K562 (cell line): ENCODE measurements around the gene TMEM53. TPM values are rescaled to one million over a fixed set of nuclear protein-coding genes. Genes with fewer than 3 reads are reported as not detected.

ENCODE experiments used
- ARHGAP35 ChIP-seq: fragments of 450-650 bp; IDR thresholded peaks from 2 replicates; pipeline ENCODE4 v1.6.1; 2018; ENCODE audit not compliant: partially characterized antibody
- ARID2 ChIP-seq: fragments of 450-650 bp; IDR thresholded peaks from 2 replicates; pipeline ENCODE4 v1.6.1; 2017; ENCODE audit warnings: antibody characterized with exemption, mild to moderate bottlenecking
- ATF4 ChIP-seq: fragments of 450-650 bp; formaldehyde crosslinking; IDR thresholded peaks from 2 replicates; pipeline ENCODE4 v1.4.0; 2022; ENCODE audit warnings: mild to moderate bottlenecking, moderate library complexity
- CBX3 ChIP-seq, 2 experiments: IDR thresholded peaks; 1 replicate in 1 of 2; 2 replicates in 1 of 2; pipeline ENCODE4 v1.6.1; 2012; ENCODE audit warnings: inconsistent platforms in 2 of 2, low read length in 2 of 2, borderline replicate concordance in 1 of 2, control low read depth in 1 of 2
- CCAR2 ChIP-seq: fragments of 200-400 bp; formaldehyde crosslinking; IDR thresholded peaks from 2 replicates; pipeline ENCODE4 v1.6.1; 2017; ENCODE audit warnings: mild to moderate bottlenecking, low read depth, low read length
- ESRRA ChIP-seq: fragments of 450-650 bp; IDR thresholded peaks from 2 replicates; pipeline ENCODE4 v1.6.1; 2014; ENCODE audit warnings: low read depth, mild to moderate bottlenecking, moderate library complexity, borderline replicate concordance
- L3MBTL2 ChIP-seq: fragments of 450-650 bp; IDR thresholded peaks from 2 replicates; pipeline ENCODE4 v1.6.1; 2016; ENCODE audit warnings: mild to moderate bottlenecking, moderate library complexity
- LEF1 ChIP-seq: fragments of 450-650 bp; IDR thresholded peaks from 2 replicates; pipeline ENCODE4 v1.6.1; 2016; ENCODE audit warnings: mild to moderate bottlenecking
- PKNOX1 ChIP-seq: fragments of 450-650 bp; IDR thresholded peaks from 2 replicates; pipeline ENCODE4 v1.6.1; 2016
- POLR2G ChIP-seq: fragments of 200-400 bp; formaldehyde crosslinking; IDR thresholded peaks from 2 replicates; pipeline ENCODE4 v1.6.1; 2017; ENCODE audit warnings: low read depth, mild to moderate bottlenecking, antibody characterized with exemption, low read length, moderate library complexity
- PREB ChIP-seq: sonication (generic); formaldehyde crosslinking; IDR thresholded peaks from 2 replicates; pipeline ENCODE4 v1.8.1; 2023; ENCODE audit warnings: mild to moderate bottlenecking, missing genetic modification reagents
- RAD21 ChIP-seq, 2 experiments: fragments of 250-450 bp in 1 of 2; fragments of 450-650 bp in 1 of 2; sonication (Bioruptor Pico) in 1 of 2; formaldehyde crosslinking in 1 of 2; IDR thresholded peaks in 1 of 2; conservative IDR thresholded peaks in 1 of 2; 2 replicates each; pipeline versions ENCODE4 v1.4.0 to v1.8.0; 2020 to 2022; ENCODE audit warnings: mild to moderate bottlenecking in 2 of 2, moderate library complexity in 1 of 2
- RFX7 ChIP-seq: fragments of 250-450 bp; sonication (Bioruptor Pico); IDR thresholded peaks from 2 replicates; pipeline ENCODE4 v1.5.1; 2021; ENCODE audit warnings: mild to moderate bottlenecking
- SMARCE1 ChIP-seq: fragments of 450-650 bp; IDR thresholded peaks from 2 replicates; pipeline ENCODE4 v1.7.1; 2016; ENCODE audit warnings: mild to moderate bottlenecking
- SMC3 ChIP-seq: conservative IDR thresholded peaks from 2 replicates; pipeline ENCODE4 v1.6.1; 2011; ENCODE audit warnings: low read depth, low read length, improper control_type of control experiment; ENCODE audit not compliant: insufficient read depth
- SP1 ChIP-seq: sonication (generic); formaldehyde crosslinking; IDR thresholded peaks from 2 replicates; pipeline ENCODE4 v1.8.1; 2022; ENCODE audit warnings: mild to moderate bottlenecking, missing genetic modification reagents
- SPI1 ChIP-seq: IDR thresholded peaks from 2 replicates; pipeline ENCODE4 v1.6.1; 2011; ENCODE audit warnings: low read depth, low read length, control low read depth, borderline replicate concordance
- TEAD1 ChIP-seq, 2 experiments: fragments of 450-650 bp in 1 of 2; sonication (generic) in 1 of 2; formaldehyde crosslinking; IDR thresholded peaks; 2 replicates each; pipeline versions ENCODE4 v1.4.0 to v1.8.0; 2020 to 2022; ENCODE audit warnings: mild to moderate bottlenecking in 2 of 2, missing genetic modification reagents in 1 of 2
- UBTF ChIP-seq, 2 experiments: IDR thresholded peaks; 2 replicates each; pipeline ENCODE4 v1.6.1; 2012; ENCODE audit warnings: improper control_type of control experiment in 2 of 2, low read depth in 2 of 2, low read length in 2 of 2, borderline replicate concordance in 1 of 2
- USF1 ChIP-seq: sonication (generic); formaldehyde crosslinking; IDR thresholded peaks from 2 replicates; pipeline ENCODE4 v1.9.0; 2022; ENCODE audit warnings: mild to moderate bottlenecking, missing genetic modification reagents
- polyA plus RNA-seq, 8 experiments: library from polyadenylated mRNA; depleted of rRNA in 4 of 8; stranded (reverse) in 5 of 8; unstranded in 3 of 8; fragments of >200 nt; fragmentation: Nextera tagmentation in 2 of 8; fragmentation: Illumina TruSeq in 1 of 8; extraction: Ambion mirVana in 2 of 8; extraction: Trizol in 1 of 8; gene quantifications; 2 replicates each; pipeline versions ENCODE4 v1.2.1 to v1.2.3, GENCODE V29; 2011 to 2014; ENCODE audit warnings: inconsistent platforms in 1 of 8, missing spikeins in 1 of 8
- total RNA-seq, 7 experiments: library from RNA; depleted of rRNA in 6 of 7; stranded (reverse); fragments of >200 nt in 6 of 7; fragmentation: Illumina TruSeq in 2 of 7; extraction: Trizol in 2 of 7; gene quantifications; 2 replicates each; pipeline versions ENCODE4 v1.2.1 to v1.2.3, GENCODE V29; 2011 to 2021; ENCODE audit warnings: low replicate concordance in 1 of 7

The TMEM53 gene
- total and polyA plus RNA-seq, 9 of the 15 experiments (the other 6 are each of a cell fraction or from before 2014, with no cell fraction given), result 0.23 to 3.7 (median 2.0) TPM

GRCh38 chr1:44707959-44708831 lies 33.9 kb upstream of the TMEM53 start (continued):
- TF ChIP-seq RFX7 (CRISPR knock-in tag) (no peak), POLR2G (no peak), LEF1 (no peak), L3MBTL2 (peak; percentile 59), USF1 (no peak), SMC3 (peak; percentile 50), UBTF (IDR thresholded peaks at IDR 0.05; ENCODE audit: borderline replicate concordance in 1 of 2, low read depth in 2 of 2, low read length in 2 of 2) (0 out of 4 replicates have a peak, but pooled peaks of 1 of the 2 experiments have one; percentile 25), ATF4 (no peak), ARHGAP35 (no peak), SPI1 (peak; percentile 61; the same call in 1 of the 2 replicates), SMARCE1 (peak; percentile 72; the same call in 1 of the 2 replicates), ARID2 (peak; percentile 53; the same call in 1 of the 2 replicates), TEAD1 (CRISPR knock-in tag; IDR thresholded peaks at IDR 0.05) (0 out of 4 replicates have a peak, but pooled peaks of 1 of the 2 experiments have one; percentile 24), ESRRA (no peak), RAD21 (CRISPR knock-in tag; conservative IDR thresholded peaks at IDR 0.05 in 1 of 2, IDR thresholded peaks at IDR 0.05 in 1 of 2) (peak; percentile 59 to 71), CCAR2 (no peak), PKNOX1 (0 out of 2 replicates have a peak, but pooled peaks have one; percentile 33), PREB (no peak), SP1 (CRISPR knock-in tag) (0 out of 2 replicates have a peak, but pooled peaks have one; percentile 26), CBX3 (IDR thresholded peaks at IDR 0.05; ENCODE audit: borderline replicate concordance in 1 of 2, low read length in 2 of 2) (0 out of 3 replicates have a peak, but pooled peaks of 1 of the 2 experiments have one; percentile 38)
